ENCODE results near the gene METTL27. TPM values are rescaled to one million over a fixed set of nuclear protein-coding genes. Genes with fewer than 3 reads are reported as not detected.
"Not testable (repeated sequence)": the region's sequence is repeated elsewhere in the genome, so short reads cannot be mapped to it uniquely, and the experiment has no call there.

Gene METTL27
- total and polyA plus RNA-seq, 10 donors: 0.59 to 8.5 (median 2.9) TPM

GRCh38 chr7:73888959-73889358 lies 46.6 kb upstream of the METTL27 start:
- intact Hi-C loops (cut with DNase I; ENCODE audit: low total_unique reads): no loop called here

GRCh38 chr7:73887762-73888161 lies 45.4 kb upstream of the METTL27 start:
- Histone ChIP-seq H3K36me3 (no peaks in the 10 kb centered on the region), H3K4me1 (peaks cover 7 to 24% (median 13%) of the 10 kb centered on the region in 6 donors), H3K27me3 (replicated peaks in 1 of 7) (peaks cover 0 to 22% (median 0%) of the 10 kb centered on the region in 7 donors), H3K9me3 (no peaks in the 10 kb centered on the region), H3K27ac (no peak overlapping the region), H3K4me3 (no peak overlapping the region)
- no peak for DNase-seq
- intact Hi-C loops (cut with DNase I; ENCODE audit: low total_unique reads): no loop called here
- WGBS, 5 donors: 80 to 94% (median 89%) methylated on average over 1 to 5 of the region's 5 CpGs
- TF ChIP-seq POLR2AphosphoS5 (IDR thresholded peaks at IDR 0.05) (no peak), POLR2A (IDR thresholded peaks at IDR 0.05) (no peak), CTCF (IDR thresholded peaks at IDR 0.05 in 8 of 11, conservative IDR thresholded peaks at IDR 0.05 in 3 of 11) (no peak)

More at GRCh38 chr7:73888959-73889358, 46.6 kb upstream of the METTL27 start:
- WGBS, 5 donors: 71 to 87% (median 76%) methylated on average over 6 of the region's 6 CpGs
- Histone ChIP-seq H3K4me3 (no peak overlapping the region), H3K4me1 (peaks cover 7 to 36% (median 15%) of the 10 kb centered on the region in 6 donors), H3K27ac (no peak overlapping the region), H3K9me3 (no peaks in the 10 kb centered on the region), H3K27me3 (replicated peaks in 1 of 7) (peaks cover 0 to 26% (median 0%) of the 10 kb centered on the region in 7 donors), H3K36me3 (no peaks in the 10 kb centered on the region)
- TF ChIP-seq POLR2AphosphoS5 (IDR thresholded peaks at IDR 0.05) (no peak), CTCF (IDR thresholded peaks at IDR 0.05 in 8 of 11, conservative IDR thresholded peaks at IDR 0.05 in 3 of 11) (no peak), POLR2A (IDR thresholded peaks at IDR 0.05) (no peak)
- DNase-seq: no peak

- H3K4me1 ChIP-seq: peaks cover 7 to 21% (median 11%) of the 10 kb centered on the region in 6 donors
- peaks cover 0 to 18% (median 0%) of the 10 kb centered on the region in 7 donors for H3K27me3 ChIP-seq (replicated peaks in 1 of 7)
- H3K27ac ChIP-seq: peak overlapping the region in 7 of 8 donors; percentile 20 to 57 (median 32)
- intact Hi-C loops (cut with DNase I; ENCODE audit: low total_unique reads): no loop called here
- no peak overlapping the region for H3K4me3 ChIP-seq
- 17 to 34% (median 23%) methylated on average over 22 to 25 of the region's 25 CpGs for WGBS, 5 donors
- H3K9me3 ChIP-seq: no peaks in the 10 kb centered on the region
- no peak for DNase-seq
- TF ChIP-seq CTCF (IDR thresholded peaks at IDR 0.05 in 8 of 11, conservative IDR thresholded peaks at IDR 0.05 in 3 of 11) (no peak), POLR2AphosphoS5 (IDR thresholded peaks at IDR 0.05) (peak in 2 of 3 donors; percentile 10 to 14), POLR2A (IDR thresholded peaks at IDR 0.05) (no peak)
- no peaks in the 10 kb centered on the region for H3K36me3 ChIP-seq
Measured at GRCh38 chr7:73885975-73886798, 43.9 kb upstream of the METTL27 start.

GRCh38 chr7:73885433-73885974 lies 43.2 kb upstream of the METTL27 start:
- Histone ChIP-seq H3K9me3 (no peaks in the 10 kb centered on the region), H3K27me3 (replicated peaks in 1 of 7) (peaks cover 0 to 18% (median 0%) of the 10 kb centered on the region in 7 donors), H3K4me3 (no peak overlapping the region), H3K27ac (peak overlapping the region in 1 of 8 donors; percentile 22), H3K4me1 (peaks cover 7 to 28% (median 16%) of the 10 kb centered on the region in 6 donors), H3K36me3 (no peaks in the 10 kb centered on the region)
- intact Hi-C loops (cut with DNase I; ENCODE audit: low total_unique reads): no loop called here
- WGBS, 5 donors: 85 to 97% (median 95%) methylated on average over 3 of the region's 3 CpGs
- no peak for DNase-seq
- TF ChIP-seq CTCF (IDR thresholded peaks at IDR 0.05 in 8 of 11, conservative IDR thresholded peaks at IDR 0.05 in 3 of 11) (no peak), POLR2AphosphoS5 (IDR thresholded peaks at IDR 0.05) (no peak), POLR2A (IDR thresholded peaks at IDR 0.05) (no peak)

GRCh38 chr7:73884867-73885422 lies 42.6 kb upstream of the METTL27 start:
- not testable (repeated sequence) for H3K27ac ChIP-seq
- 69 to 84% (median 78%) methylated on average over 3 of the region's 3 CpGs for WGBS, 5 donors

More at GRCh38 chr7:73884867-73885422, 42.6 kb upstream of the METTL27 start:
- H3K9me3 ChIP-seq; DNase-seq; intact Hi-C loops (cut with DNase I; ENCODE audit: low total_unique reads); H3K4me3 ChIP-seq; H3K36me3 ChIP-seq: not testable (repeated sequence)
- H3K4me1 ChIP-seq: peaks cover 7 to 33% (median 19%) of the 10 kb centered on the region in 6 donors
- peaks cover 0 to 18% (median 0%) of the 10 kb centered on the region in 7 donors for H3K27me3 ChIP-seq (replicated peaks in 1 of 7)

All from spleen (tissue), 11 donors.